ENCODE data around the gene GGT7.

The GGT7 gene

GRCh38 chr20:34896086-34896621 lies 23.5 kb upstream of the GGT7 start:
- no peaks in the 10 kb centered on the region for H3K9me3 ChIP-seq (ENCODE audit: insufficient read depth, low read depth, low read length)

GRCh38 chr20:34895465-34895864 lies 22.8 kb upstream of the GGT7 start:
- no peaks in the 10 kb centered on the region for H3K27me3 ChIP-seq (ENCODE audit: insufficient read depth, low read length)
- no peak overlapping the region for H3K27ac ChIP-seq (ENCODE audit: low read depth, low read length)
- 89% methylated on average over 3 of the region's 3 CpGs for WGBS
- no peak overlapping the region for H3K9ac ChIP-seq (ENCODE audit: low read depth, low read length)
- H3K9me3 ChIP-seq (ENCODE audit: insufficient read depth, low read depth, low read length): no peaks in the 10 kb centered on the region
- no peaks in the 10 kb centered on the region for H3K36me3 ChIP-seq (ENCODE audit: insufficient read depth, low read length)
- no peak overlapping the region for H3K4me3 ChIP-seq (ENCODE audit: low read length)
- H3K4me1 ChIP-seq (ENCODE audit: insufficient read depth, low read length): no peaks in the 10 kb centered on the region

More at GRCh38 chr20:34896086-34896621, 23.5 kb upstream of the GGT7 start:
- no peaks in the 10 kb centered on the region for H3K4me1 ChIP-seq (ENCODE audit: insufficient read depth, low read length)
- H3K36me3 ChIP-seq (ENCODE audit: insufficient read depth, low read length): no peaks in the 10 kb centered on the region
- H3K4me3 ChIP-seq (ENCODE audit: low read length): no peak overlapping the region
- H3K9ac ChIP-seq (ENCODE audit: low read depth, low read length): no peak overlapping the region
- WGBS: 88% methylated on average over 1 of the region's 1 CpG
- H3K27me3 ChIP-seq (ENCODE audit: insufficient read depth, low read length): no peaks in the 10 kb centered on the region
- H3K27ac ChIP-seq (ENCODE audit: low read depth, low read length): no peak overlapping the region

- no peaks in the 10 kb centered on the region for H3K27me3 ChIP-seq (ENCODE audit: insufficient read depth, low read length)
- no peaks in the 10 kb centered on the region for H3K4me1 ChIP-seq (ENCODE audit: insufficient read depth, low read length)
- H3K4me3 ChIP-seq (ENCODE audit: low read length): no peak overlapping the region
- WGBS: 88% methylated on average over 1 of the region's 1 CpG
- H3K9ac ChIP-seq (ENCODE audit: low read depth, low read length): no peak overlapping the region
- H3K27ac ChIP-seq (ENCODE audit: low read depth, low read length): no peak overlapping the region
- H3K36me3 ChIP-seq (ENCODE audit: insufficient read depth, low read length): no peaks in the 10 kb centered on the region
- no peaks in the 10 kb centered on the region for H3K9me3 ChIP-seq (ENCODE audit: insufficient read depth, low read depth, low read length)
These were observed 22.1 kb upstream of the GGT7 start for GRCh38 chr20:34894723-34895122.

- Histone ChIP-seq H3K4me3 (ENCODE audit: low read length) (no peak overlapping the region), H3K9ac (ENCODE audit: low read depth, low read length) (no peak overlapping the region), H3K9me3 (ENCODE audit: insufficient read depth, low read depth, low read length) (no peaks in the 10 kb centered on the region), H3K27me3 (ENCODE audit: insufficient read depth, low read length) (no peaks in the 10 kb centered on the region), H3K27ac (ENCODE audit: low read depth, low read length) (no peak overlapping the region), H3K4me1 (ENCODE audit: insufficient read depth, low read length) (no peaks in the 10 kb centered on the region), H3K36me3 (ENCODE audit: insufficient read depth, low read length) (no peaks in the 10 kb centered on the region)
- 89% methylated on average over 2 of the region's 2 CpGs for WGBS
These were observed 20.0 kb upstream of the GGT7 start for GRCh38 chr20:34892671-34893070.

GRCh38 chr20:34891166-34892062 lies 18.8 kb upstream of the GGT7 start:
- Histone ChIP-seq H3K27me3 (ENCODE audit: insufficient read depth, low read length) (no peaks in the 10 kb centered on the region), H3K36me3 (ENCODE audit: insufficient read depth, low read length) (no peaks in the 10 kb centered on the region), H3K9me3 (ENCODE audit: insufficient read depth, low read depth, low read length) (no peaks in the 10 kb centered on the region), H3K4me3 (ENCODE audit: low read length) (no peak overlapping the region), H3K4me1 (ENCODE audit: insufficient read depth, low read length) (no peaks in the 10 kb centered on the region), H3K9ac (ENCODE audit: low read depth, low read length) (no peak overlapping the region), H3K27ac (ENCODE audit: low read depth, low read length) (no peak overlapping the region)
- 84% methylated on average over 2 of the region's 2 CpGs for WGBS

- Histone ChIP-seq H3K27me3 (ENCODE audit: insufficient read depth, low read length) (no peaks in the 10 kb centered on the region), H3K9me3 (ENCODE audit: insufficient read depth, low read depth, low read length) (no peaks in the 10 kb centered on the region), H3K9ac (ENCODE audit: low read depth, low read length) (no peak overlapping the region), H3K4me1 (ENCODE audit: insufficient read depth, low read length) (no peaks in the 10 kb centered on the region), H3K36me3 (ENCODE audit: insufficient read depth, low read length) (0 out of 2 replicates have a peak, but pooled peaks cover 8% of the 10 kb centered on the region), H3K27ac (ENCODE audit: low read depth, low read length) (no peak overlapping the region), H3K4me3 (ENCODE audit: low read length) (no peak overlapping the region)
- WGBS: 84% methylated on average over 1 of the region's 1 CpG
These were observed 15.8 kb upstream of the GGT7 start for GRCh38 chr20:34888468-34888867.

- no peak overlapping the region for H3K9ac ChIP-seq (ENCODE audit: low read depth, low read length)
- no peaks in the 10 kb centered on the region for H3K9me3 ChIP-seq (ENCODE audit: insufficient read depth, low read depth, low read length)
- H3K4me3 ChIP-seq (ENCODE audit: low read length): no peak overlapping the region
- 87% methylated on average over 3 of the region's 3 CpGs for WGBS
- no peaks in the 10 kb centered on the region for H3K27me3 ChIP-seq (ENCODE audit: insufficient read depth, low read length)
- peaks cover 16% of the 10 kb centered on the region; the same call in 1 of the 2 replicates for H3K36me3 ChIP-seq (ENCODE audit: insufficient read depth, low read length)
- no peaks in the 10 kb centered on the region for H3K4me1 ChIP-seq (ENCODE audit: insufficient read depth, low read length)
- H3K27ac ChIP-seq (ENCODE audit: low read depth, low read length): no peak overlapping the region
These were observed 14.4 kb upstream of the GGT7 start for GRCh38 chr20:34887023-34887422.

- WGBS: 91% methylated on average over 2 of the region's 3 CpGs
- Histone ChIP-seq H3K4me3 (ENCODE audit: low read length) (no peak overlapping the region), H3K9me3 (ENCODE audit: insufficient read depth, low read depth, low read length) (no peaks in the 10 kb centered on the region), H3K9ac (ENCODE audit: low read depth, low read length) (no peak overlapping the region), H3K36me3 (ENCODE audit: insufficient read depth, low read length) (peaks cover 16% of the 10 kb centered on the region; the same call in 1 of the 2 replicates), H3K27ac (ENCODE audit: low read depth, low read length) (no peak overlapping the region), H3K27me3 (ENCODE audit: insufficient read depth, low read length) (no peaks in the 10 kb centered on the region), H3K4me1 (ENCODE audit: insufficient read depth, low read length) (no peaks in the 10 kb centered on the region)
These were observed 13.5 kb upstream of the GGT7 start for GRCh38 chr20:34886122-34886521.

GRCh38 chr20:34884260-34884659 lies 11.6 kb upstream of the GGT7 start:
- Histone ChIP-seq H3K9ac (ENCODE audit: low read depth, low read length) (no peak overlapping the region), H3K27me3 (ENCODE audit: insufficient read depth, low read length) (no peaks in the 10 kb centered on the region), H3K36me3 (ENCODE audit: insufficient read depth, low read length) (peaks cover 16% of the 10 kb centered on the region; the same call in 1 of the 2 replicates), H3K9me3 (ENCODE audit: insufficient read depth, low read depth, low read length) (no peaks in the 10 kb centered on the region), H3K4me1 (ENCODE audit: insufficient read depth, low read length) (no peaks in the 10 kb centered on the region), H3K27ac (ENCODE audit: low read depth, low read length) (no peak overlapping the region), H3K4me3 (ENCODE audit: low read length) (no peak overlapping the region)
- 83% methylated on average over 1 of the region's 1 CpG for WGBS

- WGBS: 89% methylated on average over 4 of the region's 4 CpGs
- H3K4me3 ChIP-seq (ENCODE audit: low read length): no peak overlapping the region
- no peaks in the 10 kb centered on the region for H3K9me3 ChIP-seq (ENCODE audit: insufficient read depth, low read depth, low read length)
- H3K4me1 ChIP-seq (ENCODE audit: insufficient read depth, low read length): no peaks in the 10 kb centered on the region
- peaks cover 16% of the 10 kb centered on the region; the same call in 1 of the 2 replicates for H3K36me3 ChIP-seq (ENCODE audit: insufficient read depth, low read length)
- no peak overlapping the region for H3K27ac ChIP-seq (ENCODE audit: low read depth, low read length)
- no peaks in the 10 kb centered on the region for H3K27me3 ChIP-seq (ENCODE audit: insufficient read depth, low read length)
- no peak overlapping the region for H3K9ac ChIP-seq (ENCODE audit: low read depth, low read length)
These were observed 11.2 kb upstream of the GGT7 start for GRCh38 chr20:34883809-34884208.

GRCh38 chr20:34883087-34883688 lies 10.5 kb upstream of the GGT7 start:
- H3K4me3 ChIP-seq (ENCODE audit: low read length): no peak overlapping the region
- H3K9me3 ChIP-seq (ENCODE audit: insufficient read depth, low read depth, low read length): no peaks in the 10 kb centered on the region
- no peak overlapping the region for H3K27ac ChIP-seq (ENCODE audit: low read depth, low read length)
- H3K4me1 ChIP-seq (ENCODE audit: insufficient read depth, low read length): no peaks in the 10 kb centered on the region
- H3K27me3 ChIP-seq (ENCODE audit: insufficient read depth, low read length): no peaks in the 10 kb centered on the region
- H3K9ac ChIP-seq (ENCODE audit: low read depth, low read length): no peak overlapping the region
- H3K36me3 ChIP-seq (ENCODE audit: insufficient read depth, low read length): peaks cover 16% of the 10 kb centered on the region; the same call in 1 of the 2 replicates

Measured in HUES64 (cell line).